Stimulated activated CD4-positive, alpha-beta T cell treated with anti-CD3 and anti-CD28 coated beads, Interleukin-2, amount 100 ng/mL, for 48 hours (primary cell): Measurements from ENCODE around the gene ICAM2.

Experiments used
- DNase-seq, 2 donors: peaks; one replicate each; pipeline ENCODE4 v3.0.0-alpha.2; 2020

ICAM2 gene

GRCh38 chr17:64020056-64020766 is at the start of gene ICAM2:
TSS of gene ICAM2 (minus strand) at chr17:64020633. CDS start at chr17:64006691, 13,942 bp downstream.
- peak; percentile 61 to 67 for DNase-seq

GRCh38 chr17:64070213-64070612 is 49.8 kb upstream of the ICAM2 start:
- no peak for DNase-seq

- DNase-seq, result no peak
Measured at GRCh38 chr17:64069143-64069542, 48.7 kb upstream of the ICAM2 start.

- DNase-seq, result no peak
Measured at GRCh38 chr17:64067657-64068056, 47.2 kb upstream of the ICAM2 start.

- no peak for DNase-seq
Measured at GRCh38 chr17:64066716-64067115, 46.3 kb upstream of the ICAM2 start.

- no peak for DNase-seq
Measured at GRCh38 chr17:64065161-64065560, 44.7 kb upstream of the ICAM2 start.

GRCh38 chr17:64064331-64064730 is 43.9 kb upstream of the ICAM2 start:
- no peak for DNase-seq

- DNase-seq, result peak; percentile 36 to 44
Measured at GRCh38 chr17:64063766-64064224, 43.4 kb upstream of the ICAM2 start.

- DNase-seq, result no peak
Measured at GRCh38 chr17:64063088-64063487, 42.7 kb upstream of the ICAM2 start.

- DNase-seq, result no peak
Measured at GRCh38 chr17:64061178-64061898, 40.9 kb upstream of the ICAM2 start.

- DNase-seq, result no peak
Measured at GRCh38 chr17:64060331-64060730, 39.9 kb upstream of the ICAM2 start.

GRCh38 chr17:64059756-64060155 is 39.3 kb upstream of the ICAM2 start:
- DNase-seq, result no peak

- no peak for DNase-seq
Measured at GRCh38 chr17:64058621-64059020, 38.2 kb upstream of the ICAM2 start.

GRCh38 chr17:64057701-64058263 is 37.3 kb upstream of the ICAM2 start:
- DNase-seq, result no peak

GRCh38 chr17:64056269-64057005 is 36.0 kb upstream of the ICAM2 start:
- DNase-seq, result no peak

- DNase-seq, result no peak
Measured at GRCh38 chr17:64055183-64056142, 35.0 kb upstream of the ICAM2 start.

GRCh38 chr17:64054304-64054703 is 33.9 kb upstream of the ICAM2 start:
- DNase-seq, result no peak

- no peak for DNase-seq
Measured at GRCh38 chr17:64053101-64053500, 32.7 kb upstream of the ICAM2 start.

GRCh38 chr17:64051153-64051552 is 30.7 kb upstream of the ICAM2 start:
- DNase-seq, result no peak

GRCh38 chr17:64048805-64049204 is 28.4 kb upstream of the ICAM2 start:
- DNase-seq, result no peak

- no peak for DNase-seq
Measured at GRCh38 chr17:64045176-64045575, 24.7 kb upstream of the ICAM2 start.
